ENCODE measurements around the gene BDH1.
"Not testable (repeated sequence)": the region's sequence is repeated elsewhere in the genome, so short reads cannot be mapped to it uniquely, and the experiment has no call there.

BDH1 gene

GRCh38 chr3:197578376-197578775 lies 22.6 kb upstream of the BDH1 start:
- CTCF ChIA-PET, result interaction anchor here (1.5 to 1.7 kb wide), 4 partner anchors 20 to 108 kb away, joined by 4 to 10 read pairs (median 4); partner anchors contain the start of gene BDH1
- POLR2A ChIA-PET, result no interaction called here
- no peak for TF ChIP-seq CTCF (IDR thresholded peaks at IDR 0.05; ENCODE audit: control extremely low read depth, extremely low read depth, low read depth, missing control alignments)
- DNase-seq (ENCODE audit: extremely low spot score), result no peak

GRCh38 chr3:197577366-197578074 lies 21.8 kb upstream of the BDH1 start:
- CTCF ChIA-PET, result interaction anchor here (1.3 to 1.7 kb wide), 5 partner anchors 20 to 320 kb away, joined by 3 to 10 read pairs (median 4); partner anchors contain the start of gene BDH1
- POLR2A ChIA-PET, result no interaction called here
- no peak for DNase-seq (ENCODE audit: extremely low spot score)
- no peak for TF ChIP-seq CTCF (IDR thresholded peaks at IDR 0.05; ENCODE audit: control extremely low read depth, extremely low read depth, low read depth, missing control alignments)

GRCh38 chr3:197576838-197577237 lies 21.1 kb upstream of the BDH1 start:
- TF ChIP-seq CTCF (IDR thresholded peaks at IDR 0.05; ENCODE audit: control extremely low read depth, extremely low read depth, low read depth, missing control alignments), result no peak
- no peak for DNase-seq (ENCODE audit: extremely low spot score)
- POLR2A ChIA-PET, result no interaction called here
- CTCF ChIA-PET, result interaction anchor here (1.3 to 1.7 kb wide), 3 partner anchors 19 to 320 kb away, joined by 3 to 10 read pairs (median 4); no protein-coding TSS in a partner anchor

- ChIA-PET CTCF (interaction anchor here (1.6 to 2.6 kb wide), 2 partner anchors 23 to 24 kb away, joined by 4 to 8 read pairs; no protein-coding TSS in a partner anchor), POLR2A (no interaction called here)
- no peak for TF ChIP-seq CTCF (IDR thresholded peaks at IDR 0.05; ENCODE audit: control extremely low read depth, extremely low read depth, low read depth, missing control alignments)
- no peak for DNase-seq (ENCODE audit: extremely low spot score)
Measured at GRCh38 chr3:197575362-197575761, 19.6 kb upstream of the BDH1 start.

GRCh38 chr3:197574396-197574991 lies 18.7 kb upstream of the BDH1 start:
- POLR2A ChIA-PET; DNase-seq (ENCODE audit: extremely low spot score): not testable (repeated sequence)
- CTCF ChIA-PET, result interaction anchor here (1.5 to 2.6 kb wide), 3 partner anchors 17 to 25 kb away, joined by 3 to 8 read pairs (median 4); no protein-coding TSS in a partner anchor

- POLR2A ChIA-PET, result no interaction called here
- CTCF ChIA-PET, result interaction anchor here (1.3 to 1.5 kb wide), 2 partner anchors 16 to 27 kb away, joined by 3 read pairs; no protein-coding TSS in a partner anchor
- DNase-seq (ENCODE audit: extremely low spot score), result no peak
- TF ChIP-seq CTCF (IDR thresholded peaks at IDR 0.05; ENCODE audit: control extremely low read depth, extremely low read depth, low read depth, missing control alignments), result no peak
Measured at GRCh38 chr3:197573048-197573767, 17.4 kb upstream of the BDH1 start.

- CTCF ChIA-PET; POLR2A ChIA-PET; DNase-seq (ENCODE audit: extremely low spot score): not testable (repeated sequence)
Measured at GRCh38 chr3:197571880-197572172, 16.1 kb upstream of the BDH1 start.

- CTCF ChIA-PET; POLR2A ChIA-PET; DNase-seq (ENCODE audit: extremely low spot score): not testable (repeated sequence)
Measured at GRCh38 chr3:197571074-197571879, 15.5 kb upstream of the BDH1 start.

- POLR2A ChIA-PET; DNase-seq (ENCODE audit: extremely low spot score); CTCF ChIA-PET: not testable (repeated sequence)
Measured at GRCh38 chr3:197569433-197569832, 13.7 kb upstream of the BDH1 start.

Measured in GM10248 (cell line).